ENCODE measurements around the gene CYS1.
"Not testable (repeated sequence)": the region's sequence is repeated elsewhere in the genome, so short reads cannot be mapped to it uniquely, and the experiment has no call there.

The CYS1 gene

GRCh38 chr2:10010861-10011605 lies 69.2 kb downstream of the CYS1 start:
- not testable (repeated sequence) for DNase-seq

GRCh38 chr2:10009811-10010781 lies 70.1 kb downstream of the CYS1 start:
- DNase-seq, result no peak

GRCh38 chr2:10009271-10009810 lies 70.9 kb downstream of the CYS1 start:
- DNase-seq, result no peak

GRCh38 chr2:10008809-10009176 lies 71.4 kb downstream of the CYS1 start:
- DNase-seq, result no peak

GRCh38 chr2:10007921-10008808 lies 72.0 kb downstream of the CYS1 start:
- DNase-seq, result no peak

- DNase-seq, result no peak
Observed at GRCh38 chr2:10007435-10007834, 72.8 kb downstream of the CYS1 start.

Measured in activated CD4-positive, alpha-beta T cell treated with anti-CD3 and anti-CD28 coated beads, Interleukin-2, amount 50 U/mL, for 4 hours (primary cell).